Ureter (tissue), 1 donor: ENCODE measurements around the gene NUP88. TPM values are rescaled to one million over a fixed set of nuclear protein-coding genes. Genes with fewer than 3 reads are reported as not detected.

Source experiments
- DNase-seq: peaks from one replicate; pipeline ENCODE4 v3.0.0-alpha.2; 2020; ENCODE audit warnings: low spot score
- total RNA-seq: library from RNA; stranded (reverse); gene quantifications from one replicate; pipeline ENCODE4 v1.2.4, GENCODE V29; 2023
- donor health status: DM: yes; HTN: yes; CAD: no.

NUP88 gene
- total RNA-seq, 1 donor from 2014 or later: 73.9 TPM

DNA sequence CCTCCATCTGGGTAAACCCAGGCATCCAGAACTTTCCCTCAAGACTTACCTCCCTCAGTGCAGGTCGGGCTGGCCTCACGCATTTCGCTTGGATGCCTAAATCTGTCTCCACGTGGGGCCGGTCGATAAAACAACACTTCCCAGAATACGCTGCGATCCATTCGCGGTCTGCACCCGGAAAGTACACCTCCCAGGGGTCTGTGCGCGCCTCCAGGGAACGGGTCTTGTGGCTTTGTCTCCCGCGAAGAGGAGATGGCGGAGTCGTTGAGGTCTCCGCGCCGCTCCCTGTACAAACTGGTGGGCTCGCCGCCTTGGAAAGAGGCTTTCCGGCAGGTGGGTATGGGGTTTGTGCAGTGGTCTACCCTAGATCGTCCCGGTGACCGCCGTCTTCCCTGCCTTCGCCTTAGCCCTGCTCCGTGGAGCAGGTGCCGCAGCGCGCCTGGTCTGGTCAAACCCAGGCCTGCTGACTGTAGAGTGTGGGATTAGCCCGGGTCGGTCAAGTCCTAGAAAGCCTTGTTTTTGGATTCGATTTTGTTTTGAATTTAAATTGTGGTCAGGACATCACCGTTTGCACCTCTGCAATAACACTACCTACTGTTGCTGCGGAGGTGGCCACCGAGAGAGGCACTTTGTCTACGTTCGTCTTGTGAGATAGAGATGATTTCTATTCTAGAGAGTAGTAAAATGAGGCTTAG lies 644 bp upstream of the NUP88 start, which contains the start of gene RPAIN:
TSS of gene RPAIN (plus strand) at position 224 of the 695 bp plus-strand sequence. CDS start at position 253, 29 bp downstream.
- DNase-seq: peak; percentile 89

DNA sequence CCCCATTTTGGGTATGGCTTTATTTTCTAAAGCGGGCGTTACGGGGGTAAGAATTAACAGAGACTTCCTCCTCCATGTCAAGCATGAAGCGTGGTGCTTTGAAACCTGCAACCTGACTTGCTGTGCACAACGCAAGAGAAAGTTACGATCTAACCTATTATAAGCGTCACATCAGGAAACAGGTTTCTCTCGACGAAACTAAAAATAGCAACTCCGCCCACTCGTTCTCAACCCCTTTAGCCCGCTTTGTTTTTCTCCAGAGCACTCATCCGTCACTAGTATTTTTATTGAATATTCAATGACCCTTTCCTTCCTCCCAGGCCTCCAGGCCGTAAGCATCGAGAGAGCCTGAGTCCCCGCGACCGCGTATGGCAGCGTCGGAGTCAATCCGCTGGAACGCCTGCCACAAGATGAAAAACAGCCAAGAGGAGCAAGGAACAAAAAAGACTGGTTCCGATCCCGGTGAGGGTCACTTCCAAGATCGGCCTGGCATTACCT lies 555 bp downstream of the NUP88 start:
- peak; percentile 74 for DNase-seq

DNA sequence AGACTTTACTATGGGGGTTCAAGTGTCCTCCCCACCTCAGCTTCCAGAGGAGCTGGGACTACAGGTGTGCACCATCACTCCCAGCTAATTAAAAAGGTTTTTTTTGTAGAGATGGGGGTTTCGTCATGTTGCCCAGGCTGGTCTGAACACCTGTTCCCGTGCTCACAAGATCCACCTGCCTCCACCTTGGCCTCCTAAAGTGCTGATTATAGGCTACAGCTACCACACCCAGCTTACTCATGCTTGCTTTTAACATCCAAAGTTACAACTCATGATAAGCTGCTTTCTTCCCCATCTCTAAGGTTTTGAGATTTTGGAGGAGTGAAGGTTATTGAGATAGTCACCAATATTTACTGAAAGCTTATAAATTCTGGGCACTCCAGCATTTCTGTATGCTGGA lies 2.6 kb downstream of the NUP88 start:
- DNase-seq: no peak

DNA sequence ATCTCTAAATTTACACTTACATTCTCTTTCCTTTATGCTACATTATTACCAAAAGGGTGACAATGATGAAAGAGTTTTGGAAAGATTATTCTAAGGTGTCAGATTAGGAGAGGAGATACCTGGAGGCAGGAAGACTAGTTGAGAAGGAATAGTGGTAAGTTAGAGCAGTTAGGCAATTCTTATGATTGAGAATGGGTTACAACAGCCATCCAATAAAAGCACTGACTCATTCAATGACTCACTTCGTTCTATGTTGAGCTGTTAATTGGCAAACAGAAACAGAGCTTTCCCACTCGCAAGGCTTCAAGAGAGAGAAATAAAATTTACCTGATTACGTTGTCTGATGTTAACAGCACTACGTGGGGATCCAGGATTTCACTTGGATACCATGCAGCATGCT lies 5.8 kb downstream of the NUP88 start:
- DNase-seq: no peak

DNA sequence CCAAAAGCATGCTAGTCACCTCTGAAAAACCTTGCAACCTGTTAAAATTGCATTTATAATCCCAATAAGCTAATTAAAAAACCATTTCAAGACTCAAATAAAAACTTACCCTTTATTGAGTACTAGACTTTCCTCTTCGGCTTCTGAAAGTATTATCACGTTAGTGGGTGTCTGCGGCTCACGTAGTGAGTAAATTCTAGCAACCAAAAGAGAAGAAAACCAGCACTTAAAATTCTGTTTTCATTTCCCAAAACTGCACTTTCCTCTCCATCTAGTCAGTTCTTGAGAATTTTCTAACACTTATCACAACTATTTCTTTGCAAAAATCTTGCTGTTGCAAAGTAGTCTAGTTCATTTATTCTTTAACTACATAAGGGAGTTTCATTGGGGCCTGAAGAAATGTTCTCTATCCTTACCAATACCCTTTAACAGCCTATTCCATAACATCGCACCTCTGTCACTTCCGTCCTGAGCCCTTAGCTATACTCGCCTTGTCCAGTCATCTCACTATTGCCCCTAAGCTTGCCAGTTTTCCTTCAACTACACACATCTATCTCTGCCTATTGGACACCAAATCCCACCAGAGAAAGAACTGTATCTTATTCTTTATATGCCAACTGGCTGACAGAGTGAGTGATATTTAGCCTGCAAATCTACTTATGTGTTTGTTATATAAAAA lies 8.7 kb downstream of the NUP88 start:
- DNase-seq: no peak

DNA sequence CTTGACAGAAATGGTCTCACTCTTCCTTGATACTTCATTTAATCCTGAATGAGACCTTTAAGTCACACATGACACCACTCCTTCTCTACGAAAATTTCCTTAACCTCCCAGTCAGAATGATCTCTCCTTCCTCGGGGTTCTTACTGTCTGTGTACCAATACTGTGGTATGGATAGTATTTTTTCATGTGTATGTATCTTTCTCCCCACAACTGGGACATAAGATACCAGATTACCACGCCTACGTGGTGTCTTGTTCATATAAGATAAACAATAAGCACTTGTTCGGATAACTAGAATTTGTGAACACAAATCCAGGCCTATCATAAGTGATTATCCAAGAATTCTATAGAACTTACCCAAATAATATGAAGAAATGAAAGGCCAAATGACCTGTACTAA lies 11.3 kb downstream of the NUP88 start:
- no peak for DNase-seq

DNA sequence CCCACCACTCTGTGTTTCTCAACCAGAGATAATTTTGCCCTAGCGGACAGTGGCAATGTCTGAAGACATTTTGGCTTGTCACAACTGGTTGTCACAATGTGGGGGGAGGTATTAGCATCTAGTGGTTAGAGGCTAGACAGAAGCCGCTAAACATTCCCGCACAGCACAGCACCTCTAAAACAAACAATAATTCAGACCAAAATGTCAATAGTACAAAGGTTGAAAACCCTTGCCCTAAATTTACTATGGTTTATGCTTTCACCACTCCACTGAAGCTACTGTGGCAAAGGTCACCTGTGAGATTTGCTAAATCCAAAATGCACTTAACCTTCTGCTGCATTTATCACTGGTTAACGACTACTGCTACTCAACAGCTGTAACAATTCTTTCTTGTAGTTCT lies 14.1 kb downstream of the NUP88 start:
- no peak for DNase-seq

DNA sequence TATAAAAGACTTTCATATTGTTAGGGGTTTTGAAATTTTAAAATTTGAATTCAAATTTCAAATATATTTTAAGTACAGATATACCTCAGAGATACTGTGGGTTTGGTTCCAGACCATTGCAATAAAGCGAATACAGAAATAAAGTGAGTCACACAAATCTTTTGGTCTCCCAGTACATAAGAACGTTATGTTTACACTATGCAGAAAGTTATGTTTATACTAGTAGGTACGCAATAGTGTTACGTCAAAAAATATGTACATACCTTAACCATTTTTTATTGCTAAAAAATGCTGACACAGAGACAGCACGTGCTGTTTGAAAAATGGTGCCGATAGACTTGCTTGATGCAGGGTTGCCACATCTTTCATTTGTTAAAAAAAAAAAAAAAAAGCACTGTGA lies 19.7 kb downstream of the NUP88 start:
- DNase-seq: no peak

DNA sequence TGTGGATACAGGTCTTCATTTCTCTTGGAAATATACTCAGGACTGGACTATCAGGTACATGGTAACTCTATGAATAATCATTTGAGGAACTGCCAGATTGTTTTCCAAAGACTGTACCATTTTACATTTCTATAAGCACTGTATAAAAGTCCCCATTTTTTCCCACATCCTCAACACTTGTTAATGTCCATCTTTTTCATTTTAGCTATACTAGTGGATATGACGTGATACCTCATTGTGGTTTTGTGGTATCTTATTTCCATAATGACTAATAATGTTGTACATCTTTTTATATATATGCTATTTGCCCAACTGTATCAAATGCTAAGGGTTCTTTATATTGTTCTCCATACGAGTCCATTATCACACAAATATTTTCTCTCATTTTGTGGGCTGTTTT lies 22.9 kb downstream of the NUP88 start:
- DNase-seq: no peak

DNA sequence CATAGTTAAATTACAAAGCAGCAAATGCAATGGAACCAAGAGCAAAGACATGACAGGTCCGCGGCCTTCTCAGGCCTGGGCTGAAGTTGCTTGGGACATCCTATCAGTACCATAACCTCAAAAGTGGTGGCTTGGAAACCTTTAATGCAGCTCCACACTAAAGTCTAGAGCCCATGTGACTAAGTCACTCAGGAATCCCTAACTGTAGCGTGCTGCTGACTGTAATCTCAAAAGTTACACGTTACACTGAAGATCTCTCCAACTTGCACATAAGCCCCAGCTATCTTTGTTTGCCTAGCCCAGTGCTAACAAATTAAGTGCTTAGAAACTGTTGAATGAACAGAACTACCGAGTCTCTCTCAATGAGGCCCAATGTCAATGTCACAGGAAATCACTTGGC lies 27.8 kb downstream of the NUP88 start:
- no peak for DNase-seq

DNA sequence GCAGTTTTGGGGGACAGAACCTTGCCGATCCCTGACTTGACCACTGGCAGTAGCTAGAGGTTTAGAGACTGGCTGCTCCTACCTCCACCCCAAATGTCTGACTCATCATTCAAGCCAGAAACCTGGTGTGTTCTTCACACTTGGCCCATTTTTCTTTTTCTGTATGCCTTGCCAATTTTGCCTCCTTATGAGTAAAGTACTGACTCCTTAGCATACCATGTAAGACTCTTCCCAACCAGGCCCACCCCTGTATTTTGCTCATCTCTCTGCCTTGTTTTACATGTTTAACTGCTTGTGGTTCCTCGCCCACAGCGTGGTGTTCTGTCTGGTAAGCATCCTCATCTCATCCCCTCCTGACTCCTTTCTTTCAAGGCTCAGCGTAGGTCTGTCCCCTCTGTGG lies 37.9 kb downstream of the NUP88 start:
- DNase-seq: no peak

DNA sequence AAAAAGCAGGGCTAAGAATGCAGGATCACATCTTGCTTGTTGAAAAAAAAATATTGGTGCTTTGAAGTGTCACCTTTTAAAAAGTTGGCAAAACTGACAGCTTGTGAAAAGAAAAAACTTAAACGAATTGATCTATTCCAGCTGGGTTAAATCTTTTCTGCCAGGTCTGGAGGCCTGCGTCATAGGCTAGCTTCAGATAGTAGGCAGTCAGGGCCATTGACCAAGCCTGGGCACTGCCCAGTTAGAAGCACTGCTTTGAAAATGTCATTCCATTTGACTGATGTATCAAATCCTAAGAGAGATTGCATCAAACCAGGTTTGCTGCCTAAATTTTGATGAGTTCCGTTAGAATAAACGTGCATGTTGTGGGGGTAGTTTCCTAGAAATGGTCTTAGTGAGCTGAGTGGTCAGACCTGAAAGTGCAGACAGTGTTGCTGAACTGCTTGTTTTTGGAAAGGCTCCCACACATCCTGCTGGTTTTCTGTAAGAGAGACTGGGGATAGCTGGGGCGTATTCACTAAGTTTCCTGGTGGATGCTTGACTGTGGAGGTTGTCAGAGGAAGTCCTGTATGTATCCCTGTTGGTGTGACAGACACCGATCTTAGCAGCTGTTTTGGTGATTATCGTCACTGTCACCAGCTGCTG lies 38.8 kb downstream of the NUP88 start:
- no peak for DNase-seq

DNA sequence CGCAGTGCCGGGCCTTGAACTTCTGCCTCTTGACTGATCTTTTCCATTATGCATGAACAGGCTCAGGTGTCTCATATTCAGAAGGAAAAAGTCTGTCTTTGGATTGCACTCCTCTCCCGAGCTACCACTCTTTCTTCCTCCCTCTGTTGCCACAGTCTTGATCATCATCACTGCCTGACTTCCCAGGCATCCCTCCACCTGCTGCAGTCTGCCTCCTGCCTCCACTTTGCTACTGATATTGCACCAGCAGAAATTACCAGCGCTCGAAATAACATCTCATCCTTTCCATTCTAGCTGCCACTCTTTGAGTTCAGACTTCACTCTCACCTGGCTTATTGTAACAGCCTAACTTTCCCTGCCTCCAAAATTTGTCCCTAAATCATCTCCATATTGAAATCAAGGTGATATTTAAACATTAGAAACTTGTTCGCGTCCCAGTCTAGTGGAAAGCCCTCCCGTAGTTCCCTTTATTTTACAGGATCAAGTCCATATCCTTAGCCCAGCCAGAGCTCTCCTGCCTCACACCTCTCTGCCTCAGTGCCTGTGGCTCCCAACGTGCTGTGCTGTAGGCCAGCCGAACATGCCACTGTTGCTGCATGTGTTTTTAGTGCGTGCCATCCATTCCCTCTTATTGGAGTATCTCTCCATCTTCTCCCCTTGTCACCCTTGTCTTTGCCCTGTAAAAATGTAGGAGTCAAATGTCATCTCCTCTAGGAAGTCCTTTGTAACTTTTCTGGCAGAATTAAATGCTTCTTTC lies 39.9 kb downstream of the NUP88 start:
- no peak for DNase-seq

DNA sequence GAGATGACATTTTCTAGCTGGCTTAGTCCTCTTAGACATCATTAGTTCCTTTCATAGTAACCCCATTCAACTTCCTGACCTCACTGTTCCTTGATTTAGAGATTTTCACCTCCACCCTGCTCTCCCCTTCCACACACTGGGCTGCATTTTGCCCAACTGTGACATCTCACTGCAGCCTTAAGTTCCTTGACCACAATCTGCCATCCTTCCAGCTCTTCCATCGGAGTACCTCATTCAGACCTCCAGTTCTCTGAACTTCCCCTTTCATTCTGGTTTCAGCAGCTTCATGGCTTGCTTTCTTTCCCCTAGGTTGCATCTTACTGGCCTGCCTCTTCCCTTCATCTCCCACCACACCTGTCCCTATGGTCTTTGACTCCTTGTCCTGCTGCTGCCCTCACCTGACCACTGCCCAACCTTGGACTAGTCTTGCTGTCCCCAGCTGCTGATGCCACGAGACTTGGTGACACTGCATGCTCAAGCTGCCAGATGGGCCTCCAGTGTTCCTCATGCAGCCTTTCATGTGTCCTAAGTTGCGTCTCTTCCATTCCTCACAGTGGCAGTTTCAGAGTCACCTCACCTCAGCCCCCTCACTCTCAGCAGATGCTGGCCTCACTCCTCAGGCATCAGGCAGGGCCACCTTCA lies 40.8 kb downstream of the NUP88 start:
- no peak for DNase-seq

DNA sequence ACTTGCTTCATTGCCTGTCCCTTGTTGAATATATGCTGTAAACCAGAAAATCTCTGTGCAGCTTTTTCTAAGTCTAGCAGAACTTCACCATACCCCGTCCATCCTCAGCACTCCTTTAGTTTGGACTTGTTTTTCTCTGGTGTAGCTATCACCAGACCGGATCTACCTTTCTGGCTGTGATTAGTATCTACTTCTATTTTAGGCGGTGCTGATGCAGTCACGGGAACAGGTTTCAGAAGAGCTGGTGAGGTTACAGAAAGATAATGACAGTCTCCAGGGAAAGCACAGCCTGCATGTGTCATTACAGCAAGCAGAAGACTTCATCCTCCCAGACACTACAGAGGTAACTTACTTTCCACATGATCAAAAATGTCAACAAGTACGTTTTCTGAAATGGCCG lies 46.4 kb downstream of the NUP88 start:
- DNase-seq: no peak

DNA sequence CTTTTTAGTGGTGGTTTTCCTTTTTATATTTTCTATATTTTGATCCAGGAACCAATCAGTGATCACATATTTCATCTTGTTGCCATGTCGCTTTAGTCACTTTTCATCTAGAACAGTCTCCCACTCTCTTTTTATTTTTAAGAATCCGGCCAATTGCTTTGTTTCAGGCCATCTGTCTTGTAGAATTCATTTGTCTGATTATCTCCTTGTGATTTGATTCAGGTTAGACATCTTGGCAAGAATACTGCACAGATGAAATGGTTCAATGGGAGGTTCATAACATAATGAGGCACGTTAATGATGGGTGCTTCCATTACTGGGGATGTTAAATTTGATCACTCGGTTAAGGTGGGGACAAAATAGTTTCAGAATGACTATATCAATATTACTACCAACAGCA lies 49.1 kb downstream of the NUP88 start:
- DNase-seq: no peak

DNA sequence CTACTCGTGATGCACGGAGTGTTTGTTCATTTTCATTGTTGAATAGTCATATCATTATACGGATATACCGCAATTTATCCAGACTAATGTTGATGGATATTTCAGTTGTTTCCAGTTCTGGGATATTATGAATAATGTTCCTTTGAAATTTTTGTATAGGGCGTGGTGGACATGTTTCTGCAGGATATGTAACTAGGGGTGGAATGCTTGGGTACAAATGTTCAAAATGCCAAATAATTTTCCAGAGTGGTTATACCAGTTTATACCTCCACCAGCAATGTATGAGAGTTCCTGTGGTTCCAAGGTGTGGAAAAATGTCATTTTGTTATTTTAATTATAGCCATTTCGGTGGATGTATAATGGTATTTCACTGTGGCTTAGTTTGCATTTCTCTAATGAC lies 53.6 kb downstream of the NUP88 start:
- DNase-seq: no peak

DNA sequence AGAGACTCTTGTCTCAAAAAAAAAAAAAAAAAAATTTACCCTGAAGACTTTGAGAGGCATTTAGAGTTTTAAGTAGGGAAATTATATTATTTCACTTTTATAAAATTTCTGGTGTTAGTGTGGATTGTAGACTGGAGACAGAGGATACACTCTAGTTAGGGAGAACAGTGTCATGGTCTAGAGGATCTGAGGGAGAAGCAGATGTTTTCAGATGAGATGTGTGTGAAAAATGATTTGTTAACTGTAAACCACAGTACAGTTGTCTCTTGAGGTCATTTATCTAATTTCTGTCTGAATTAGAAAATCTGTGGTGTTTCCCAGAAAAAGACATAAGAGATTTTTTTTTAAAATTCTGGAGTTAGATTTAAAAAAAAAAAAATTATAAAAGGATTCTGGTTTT lies 54.8 kb downstream of the NUP88 start:
- no peak for DNase-seq

DNA sequence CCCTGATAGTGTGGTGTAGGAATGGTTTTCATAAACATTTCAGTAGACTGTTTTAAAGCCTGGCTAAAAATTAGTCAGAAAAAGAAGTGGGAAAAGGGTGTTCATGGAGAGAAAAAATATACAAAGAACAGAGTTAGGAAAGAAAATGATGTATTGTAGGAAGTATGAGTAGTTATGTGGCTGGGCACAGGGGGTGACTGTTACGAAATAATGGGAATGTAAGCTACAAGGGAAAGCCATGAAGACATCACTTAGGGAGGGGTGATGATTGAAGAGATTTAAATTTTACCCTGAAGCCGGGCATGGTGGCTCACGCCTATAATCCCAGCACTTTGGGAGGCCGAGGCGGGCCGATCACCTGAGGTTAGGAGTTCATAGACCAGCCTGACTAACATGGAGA lies 55.3 kb downstream of the NUP88 start:
- DNase-seq: no peak

DNA sequence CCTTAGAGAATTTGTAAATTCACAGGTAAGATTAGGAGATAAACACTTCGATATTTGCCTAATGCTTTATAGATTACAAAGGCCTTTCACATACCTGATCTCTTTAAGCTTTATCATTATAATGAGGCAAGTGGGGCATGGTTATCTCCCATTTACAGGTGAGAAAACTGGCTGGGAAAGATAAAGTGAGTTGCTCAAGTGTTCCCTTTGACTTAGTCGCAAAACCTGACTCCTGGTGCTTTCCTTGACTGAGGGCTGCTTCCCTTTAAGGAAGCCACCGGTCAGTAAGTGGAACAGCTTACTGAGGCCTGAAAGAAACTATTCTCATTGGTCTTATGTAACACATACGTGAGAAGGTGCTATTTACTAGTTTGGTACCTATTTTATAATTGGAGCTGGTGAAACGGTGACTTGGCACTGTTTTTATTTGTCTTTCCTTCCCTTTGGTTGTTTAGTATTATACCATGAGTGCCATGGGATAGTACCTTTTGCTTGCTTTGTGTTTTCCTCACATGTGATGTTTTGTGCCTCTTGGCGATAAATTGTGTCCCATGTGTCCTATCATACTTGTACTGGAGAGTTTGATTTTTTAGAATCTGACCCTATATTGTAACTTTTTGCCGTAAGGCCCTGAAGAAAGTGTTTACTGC lies 57.2 kb downstream of the NUP88 start:
- no peak for DNase-seq

DNA sequence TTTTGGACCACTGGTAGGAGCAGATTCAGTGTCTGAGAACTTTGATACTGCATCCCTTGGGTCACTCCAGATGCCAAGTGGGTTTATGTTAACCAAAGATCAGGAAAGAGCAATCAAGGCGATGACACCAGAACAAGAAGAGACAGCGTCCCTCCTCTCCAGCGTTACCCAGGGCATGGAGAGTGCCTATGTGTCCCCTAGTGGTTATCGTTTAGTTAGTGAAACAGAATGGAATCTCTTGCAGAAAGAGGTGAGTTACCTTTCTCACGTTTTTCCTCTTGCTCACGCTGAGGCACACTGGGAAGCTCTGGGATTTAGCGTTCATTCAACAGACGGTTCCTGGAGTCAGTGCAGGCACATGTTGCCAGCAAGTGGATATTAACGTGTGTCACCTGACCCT lies 58.0 kb downstream of the NUP88 start:
- DNase-seq: no peak
